Nephron (organoid): ENCODE results near the gene MAML3.

Experiments used
- H3K27ac Mint-ChIP-seq, 3 experiments: 2 replicates each; pipeline ENCODE4 v1.8.0; 2020; ENCODE audit warnings: mixed read lengths in 3 of 3, mild to moderate bottlenecking in 2 of 3, moderate library complexity in 1 of 3
- H3K27me3 Mint-ChIP-seq: 2 replicates; pipeline ENCODE4 v1.8.0; 2021; ENCODE audit warnings: low read depth, mild to moderate bottlenecking, moderate library complexity, mixed read lengths
- H3K36me3 Mint-ChIP-seq: 2 replicates; pipeline ENCODE4 v1.8.0; 2020; ENCODE audit warnings: low read depth, mixed read lengths
- H3K4me1 Mint-ChIP-seq: 2 replicates; pipeline ENCODE4 v1.8.0; 2020; ENCODE audit warnings: mixed read lengths
- H3K4me3 Mint-ChIP-seq, 3 experiments: 2 replicates each; pipeline ENCODE4 v1.8.0; 2020; ENCODE audit warnings: mild to moderate bottlenecking in 3 of 3, mixed read lengths in 3 of 3, moderate library complexity in 2 of 3
- H3K9me3 Mint-ChIP-seq: 2 replicates; pipeline ENCODE4 v1.8.0; 2020; ENCODE audit warnings: mixed read lengths
- CTCF ChIP-seq, 3 experiments: fragments of 200-600 bp; sonication (generic); IDR thresholded peaks; one replicate each; pipeline ENCODE4 v1.5.0; 2021; ENCODE audit warnings: antibody characterized with exemption in 3 of 3; ENCODE audit not compliant: unreplicated experiment in 3 of 3

The MAML3 gene

GRCh38 chr4:140070366-140070765, 83.6 kb downstream of the MAML3 start:
- H3K27me3 Mint-ChIP-seq, result no peaks in the 10 kb centered on the region
- peak overlapping the region in 1 of 3 experiments; percentile 37 for H3K27ac Mint-ChIP-seq
- H3K36me3 Mint-ChIP-seq, result no peaks in the 10 kb centered on the region
- no peak overlapping the region for H3K4me3 Mint-ChIP-seq
- no peaks in the 10 kb centered on the region for H3K9me3 Mint-ChIP-seq
- peaks cover 28% of the 10 kb centered on the region for H3K4me1 Mint-ChIP-seq
- TF ChIP-seq CTCF (IDR thresholded peaks at IDR 0.05; ENCODE audit: unreplicated experiment in 3 of 3), result no peak

GRCh38 chr4:140069066-140069465, 84.9 kb downstream of the MAML3 start:
- TF ChIP-seq CTCF (IDR thresholded peaks at IDR 0.05; ENCODE audit: unreplicated experiment in 3 of 3), result no peak
- no peak overlapping the region for H3K4me3 Mint-ChIP-seq
- peak overlapping the region in 1 of 3 experiments; percentile 73 for H3K27ac Mint-ChIP-seq
- H3K36me3 Mint-ChIP-seq, result no peaks in the 10 kb centered on the region
- no peaks in the 10 kb centered on the region for H3K9me3 Mint-ChIP-seq
- no peaks in the 10 kb centered on the region for H3K27me3 Mint-ChIP-seq
- peaks cover 28% of the 10 kb centered on the region for H3K4me1 Mint-ChIP-seq

GRCh38 chr4:140068271-140068670, 85.7 kb downstream of the MAML3 start:
- Mint-ChIP-seq H3K36me3 (no peaks in the 10 kb centered on the region), H3K27me3 (no peaks in the 10 kb centered on the region), H3K4me3 (no peak overlapping the region), H3K27ac (no peak overlapping the region), H3K4me1 (peaks cover 28% of the 10 kb centered on the region), H3K9me3 (no peaks in the 10 kb centered on the region)
- no peak for TF ChIP-seq CTCF (IDR thresholded peaks at IDR 0.05; ENCODE audit: unreplicated experiment in 3 of 3)

- Mint-ChIP-seq H3K4me3 (no peak overlapping the region), H3K27me3 (no peaks in the 10 kb centered on the region), H3K4me1 (peaks cover 24% of the 10 kb centered on the region), H3K9me3 (no peaks in the 10 kb centered on the region), H3K36me3 (no peaks in the 10 kb centered on the region), H3K27ac (no peak overlapping the region)
- no peak for TF ChIP-seq CTCF (IDR thresholded peaks at IDR 0.05; ENCODE audit: unreplicated experiment in 3 of 3)
Observed at GRCh38 chr4:140066031-140066930, 87.7 kb downstream of the MAML3 start.

- no peaks in the 10 kb centered on the region for H3K27me3 Mint-ChIP-seq
- H3K4me3 Mint-ChIP-seq, result no peak overlapping the region
- TF ChIP-seq CTCF (IDR thresholded peaks at IDR 0.05; ENCODE audit: unreplicated experiment in 3 of 3), result no peak
- H3K27ac Mint-ChIP-seq, result no peak overlapping the region
- no peaks in the 10 kb centered on the region for H3K9me3 Mint-ChIP-seq
- H3K36me3 Mint-ChIP-seq, result no peaks in the 10 kb centered on the region
- peaks cover 23% of the 10 kb centered on the region for H3K4me1 Mint-ChIP-seq
Observed at GRCh38 chr4:140065393-140065792, 88.6 kb downstream of the MAML3 start.
